DOHH2 (cell line): ENCODE measurements around the gene TRAK1.

Experiments used
- H3F3A ChIP-seq: fragments of 200-600 bp; sonication (generic), shearing (Covaris generic); 2 replicates; pipeline ENCODE4 v1.6.0; 2016; ENCODE audit warnings: antibody characterized with exemption, mild to moderate bottlenecking; ENCODE audit not compliant: control insufficient read depth, insufficient read depth
- H3K27ac ChIP-seq: fragments of 200-600 bp; sonication (generic); 2 replicates; pipeline ENCODE4 v1.5.1; 2014; ENCODE audit warnings: low read depth, mild to moderate bottlenecking, low read length, moderate library complexity
- H3K27me3 ChIP-seq: fragments of 200-600 bp; sonication (generic); 2 replicates; pipeline ENCODE4 v1.6.1; 2014; ENCODE audit warnings: mild to moderate bottlenecking, low read length, mixed read lengths; ENCODE audit not compliant: control insufficient read depth
- H3K36me3 ChIP-seq: fragments of 200-600 bp; sonication (generic); 2 replicates; pipeline ENCODE4 v1.6.1; 2014; ENCODE audit warnings: mild to moderate bottlenecking, low read length, moderate library complexity, mixed read lengths; ENCODE audit not compliant: control insufficient read depth
- H3K4me1 ChIP-seq: fragments of 200-600 bp; sonication (generic); 2 replicates; pipeline ENCODE4 v1.6.1; 2014; ENCODE audit warnings: mild to moderate bottlenecking, low read length, mixed read lengths; ENCODE audit not compliant: control insufficient read depth
- H3K4me2 ChIP-seq: fragments of 200-600 bp; sonication (generic); 2 replicates; pipeline ENCODE4 v1.6.0; 2014; ENCODE audit warnings: mild to moderate bottlenecking, low read length, moderate library complexity
- H3K4me3 ChIP-seq: fragments of 200-600 bp; sonication (generic); 2 replicates; pipeline ENCODE4 v1.5.1; 2014; ENCODE audit warnings: mild to moderate bottlenecking, low read length, mixed read lengths
- H3K79me2 ChIP-seq: fragments of 200-600 bp; sonication (generic); 2 replicates; pipeline ENCODE4 v1.6.1; 2014; ENCODE audit warnings: mild to moderate bottlenecking, low read length, mixed read lengths; ENCODE audit not compliant: control insufficient read depth
- H3K9me2 ChIP-seq: fragments of 200-600 bp; sonication (generic); replicated peaks from 2 replicates; pipeline ENCODE4 v1.6.1; 2014; ENCODE audit warnings: mild to moderate bottlenecking, low read length, mixed read lengths; ENCODE audit not compliant: control insufficient read depth
- H3K9me3 ChIP-seq: fragments of 200-600 bp; sonication (generic); 2 replicates; pipeline ENCODE4 v1.6.1; 2014; ENCODE audit warnings: antibody characterized with exemption, low read length, mixed read lengths; ENCODE audit not compliant: control insufficient read depth, insufficient read depth
- H4K20me1 ChIP-seq: fragments of 200-600 bp; sonication (generic); 2 replicates; pipeline ENCODE4 v1.6.0; 2014; ENCODE audit warnings: low read depth, mild to moderate bottlenecking, antibody characterized with exemption, low read length, moderate library complexity; ENCODE audit not compliant: control insufficient read depth, insufficient read depth
- CTCF ChIP-seq: fragments of 200-600 bp; sonication (generic); IDR thresholded peaks from one replicate; pipeline ENCODE4 v1.5.1; 2014; ENCODE audit warnings: antibody characterized with exemption, mild to moderate bottlenecking, low read depth, low read length; ENCODE audit not compliant: poor library complexity, severe bottlenecking
- EZH2phosphoT487 ChIP-seq: fragments of 200-600 bp; sonication (generic); IDR thresholded peaks from 2 replicates; pipeline ENCODE4 v1.6.1; 2017; ENCODE audit warnings: borderline replicate concordance, mild to moderate bottlenecking, antibody characterized with exemption, low read length, moderate library complexity, mixed read lengths

Gene TRAK1

GRCh38 chr3:42106646-42107045, 15.5 kb downstream of the TRAK1 start:
- peaks cover 47% of the 10 kb centered on the region for H3K79me2 ChIP-seq
- peaks cover 28% of the 10 kb centered on the region for H3K36me3 ChIP-seq
- no peaks in the 10 kb centered on the region for H4K20me1 ChIP-seq
- TF ChIP-seq EZH2phosphoT487 (no peak), CTCF (no peak)
- H3K27me3 ChIP-seq: no peaks in the 10 kb centered on the region
- no peaks in the 10 kb centered on the region for H3K9me3 ChIP-seq
- no peak overlapping the region for H3K27ac ChIP-seq
- H3K4me3 ChIP-seq: no peak overlapping the region
- H3K4me1 ChIP-seq: no peaks in the 10 kb centered on the region; the same call in 1 of the 2 replicates
- H3F3A ChIP-seq: no peaks in the 10 kb centered on the region
- H3K9me2 ChIP-seq: no peaks in the 10 kb centered on the region
- H3K4me2 ChIP-seq: no peak overlapping the region

DNA sequence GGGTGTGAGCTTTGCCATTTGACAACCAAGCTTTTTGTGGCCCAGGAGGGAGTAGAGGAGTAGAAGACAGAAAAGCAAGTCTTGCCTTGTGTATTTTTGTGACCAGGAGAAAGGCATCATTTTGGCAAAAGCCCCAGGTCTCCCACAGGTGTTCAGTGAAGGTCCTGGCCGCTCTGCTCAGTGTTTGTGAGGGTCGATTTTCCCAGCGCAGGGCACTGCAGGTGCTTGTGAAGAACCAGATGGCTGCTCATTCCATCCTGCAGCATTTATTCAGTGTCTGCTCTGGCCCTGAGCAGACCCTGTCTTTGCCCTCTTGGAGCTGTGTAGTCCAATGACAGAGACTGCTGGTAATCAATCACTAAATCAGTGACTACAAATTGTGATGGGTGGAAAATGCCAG, 19.5 kb downstream of the TRAK1 start:
- Histone ChIP-seq H3K9me2 (no peaks in the 10 kb centered on the region), H3K4me2 (no peak overlapping the region), H3K36me3 (peaks cover 6% of the 10 kb centered on the region), H3K27me3 (no peaks in the 10 kb centered on the region), H3K9me3 (no peaks in the 10 kb centered on the region), H3K4me3 (no peak overlapping the region), H3K4me1 (peaks cover 25% of the 10 kb centered on the region), H3K27ac (no peak overlapping the region), H3K79me2 (peaks cover 48% of the 10 kb centered on the region), H3F3A (peaks cover 3% of the 10 kb centered on the region), H4K20me1 (no peaks in the 10 kb centered on the region)
- TF ChIP-seq EZH2phosphoT487: no peak

- H3K9me2 ChIP-seq: no peaks in the 10 kb centered on the region
- H3K27ac ChIP-seq: peak overlapping the region; percentile 67
- no peaks in the 10 kb centered on the region for H4K20me1 ChIP-seq
- TF ChIP-seq EZH2phosphoT487 (no peak), CTCF (no peak)
- H3K4me1 ChIP-seq: peaks cover 36% of the 10 kb centered on the region
- H3K4me3 ChIP-seq: peak overlapping the region; percentile 47
- 0 out of 2 replicates have a peak, but pooled peaks cover 3% of the 10 kb centered on the region for H3K36me3 ChIP-seq
- peak overlapping the region; percentile 52 for H3K4me2 ChIP-seq
- peaks cover 3% of the 10 kb centered on the region for H3F3A ChIP-seq
- no peaks in the 10 kb centered on the region for H3K27me3 ChIP-seq
- H3K9me3 ChIP-seq: no peaks in the 10 kb centered on the region
- H3K79me2 ChIP-seq: peaks cover 51% of the 10 kb centered on the region
Observed at GRCh38 chr3:42114130-42114725, 23.1 kb downstream of the TRAK1 start.

DNA sequence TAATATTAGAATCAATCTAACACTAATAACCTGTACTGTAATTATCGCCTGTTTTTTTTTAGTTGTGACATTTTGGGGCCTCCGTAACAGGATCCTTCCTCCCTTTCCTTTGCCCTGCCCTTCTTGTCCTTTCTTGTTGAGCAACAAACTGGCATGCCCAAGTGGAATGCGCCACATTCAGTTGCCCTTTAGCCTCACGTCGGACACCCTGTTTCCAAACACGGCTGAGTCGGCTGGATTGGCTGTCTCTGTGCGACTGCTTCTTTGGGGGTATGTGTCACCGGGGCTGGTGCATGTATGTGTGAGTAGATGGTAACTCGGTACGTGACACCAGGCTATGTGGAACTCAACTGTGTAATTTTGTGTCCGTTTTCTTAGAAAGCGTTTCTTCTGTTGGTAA, 24.1 kb downstream of the TRAK1 start:
- no peak for TF ChIP-seq CTCF
- Histone ChIP-seq H3K4me1 (peaks cover 45% of the 10 kb centered on the region), H3F3A (peaks cover 3% of the 10 kb centered on the region), H3K27me3 (no peaks in the 10 kb centered on the region), H3K9me2 (no peaks in the 10 kb centered on the region), H3K4me2 (no peak overlapping the region), H3K9me3 (no peaks in the 10 kb centered on the region), H3K4me3 (no peak overlapping the region), H4K20me1 (no peaks in the 10 kb centered on the region), H3K79me2 (peaks cover 61% of the 10 kb centered on the region), H3K36me3 (0 out of 2 replicates have a peak, but pooled peaks cover 6% of the 10 kb centered on the region), H3K27ac (no peak overlapping the region)
